Astrocyte (in vitro differentiated cells and primary cell): ENCODE data around the gene TRAF3IP3.

ENCODE experiments used
- EZH2 ChIP-seq: IDR thresholded peaks from 2 replicates; pipeline ENCODE4 v1.6.1; 2012; ENCODE audit warnings: mild to moderate bottlenecking, low read length, inconsistent platforms; ENCODE audit not compliant: insufficient read depth
- TF ChIP-seq, protein P1 (sequence below): IDR thresholded peaks from 2 replicates; pipeline ENCODE4 v1.5.1; 2011; ENCODE audit warnings: low read depth, mild to moderate bottlenecking, inconsistent platforms, low read length, moderate library complexity; ENCODE audit not compliant: insufficient read depth

DNA sequence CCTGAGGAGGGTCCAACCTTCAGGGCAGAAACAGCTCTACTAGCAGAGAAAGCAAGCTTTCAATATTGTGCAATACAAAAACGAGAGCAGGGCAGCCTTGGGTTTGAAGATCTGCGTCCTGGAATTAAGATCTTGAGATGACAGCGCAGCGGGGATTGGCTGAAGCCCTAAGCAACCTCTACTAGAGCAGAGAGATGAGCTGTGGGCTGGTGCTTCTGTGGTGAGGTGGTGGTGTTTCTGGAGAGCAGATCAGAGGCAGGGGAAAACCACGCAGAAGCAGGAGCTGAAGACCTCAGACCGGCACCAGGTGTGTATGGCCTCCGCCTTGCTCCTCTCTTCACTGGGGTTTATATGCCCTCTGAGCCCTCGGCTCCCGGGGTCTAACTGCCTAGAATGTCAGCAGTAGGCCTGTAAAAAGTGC is 12.5 kb downstream of the TRAF3IP3 start:
- TF ChIP-seq, protein P1, sequence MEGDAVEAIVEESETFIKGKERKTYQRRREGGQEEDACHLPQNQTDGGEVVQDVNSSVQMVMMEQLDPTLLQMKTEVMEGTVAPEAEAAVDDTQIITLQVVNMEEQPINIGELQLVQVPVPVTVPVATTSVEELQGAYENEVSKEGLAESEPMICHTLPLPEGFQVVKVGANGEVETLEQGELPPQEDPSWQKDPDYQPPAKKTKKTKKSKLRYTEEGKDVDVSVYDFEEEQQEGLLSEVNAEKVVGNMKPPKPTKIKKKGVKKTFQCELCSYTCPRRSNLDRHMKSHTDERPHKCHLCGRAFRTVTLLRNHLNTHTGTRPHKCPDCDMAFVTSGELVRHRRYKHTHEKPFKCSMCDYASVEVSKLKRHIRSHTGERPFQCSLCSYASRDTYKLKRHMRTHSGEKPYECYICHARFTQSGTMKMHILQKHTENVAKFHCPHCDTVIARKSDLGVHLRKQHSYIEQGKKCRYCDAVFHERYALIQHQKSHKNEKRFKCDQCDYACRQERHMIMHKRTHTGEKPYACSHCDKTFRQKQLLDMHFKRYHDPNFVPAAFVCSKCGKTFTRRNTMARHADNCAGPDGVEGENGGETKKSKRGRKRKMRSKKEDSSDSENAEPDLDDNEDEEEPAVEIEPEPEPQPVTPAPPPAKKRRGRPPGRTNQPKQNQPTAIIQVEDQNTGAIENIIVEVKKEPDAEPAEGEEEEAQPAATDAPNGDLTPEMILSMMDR: no peak
- no peak for TF ChIP-seq EZH2
